Small intestine (tissue), 7 donors: ENCODE data around the gene PLXNA4. TPM values are rescaled to one million over a fixed set of nuclear protein-coding genes. Genes with fewer than 3 reads are reported as not detected.

Experiments
- DNase-seq, 2 donors: peaks; one replicate each; pipeline versions ENCODE4 v3.0.0 to v3.0.0-alpha.2; 2013
- FAIRE-seq: peaks from 2 replicates; lab custom pipeline; 2012; peaks lifted over from hg19 to GRCh38; lab: Jason Lieb, UNC
- H3K27ac ChIP-seq, 3 donors: one replicate each; pipeline ENCODE4 v1.5.1; 2013; ENCODE audit warnings: low read length in 2 of 3, mild to moderate bottlenecking in 2 of 3, control low read depth in 1 of 3, inconsistent platforms in 1 of 3, low read depth in 1 of 3, moderate library complexity in 1 of 3
- H3K27me3 ChIP-seq, 3 donors: one replicate each; pipeline ENCODE4 v1.6.1; 2013; ENCODE audit warnings: low read length in 3 of 3, inconsistent platforms in 1 of 3; ENCODE audit not compliant: control insufficient read depth in 3 of 3, insufficient read depth in 3 of 3
- H3K36me3 ChIP-seq, 3 donors: one replicate each; pipeline ENCODE4 v1.6.1; 2013; ENCODE audit warnings: low read length in 3 of 3, inconsistent platforms in 1 of 3, low read depth in 1 of 3, mild to moderate bottlenecking in 1 of 3, moderate library complexity in 1 of 3; ENCODE audit not compliant: control insufficient read depth in 3 of 3, insufficient read depth in 2 of 3
- H3K4me1 ChIP-seq, 3 donors: one replicate each; pipeline ENCODE4 v1.6.1; 2013; ENCODE audit warnings: low read length in 2 of 3, inconsistent platforms in 1 of 3, low read depth in 1 of 3, mild to moderate bottlenecking in 1 of 3, moderate library complexity in 1 of 3; ENCODE audit not compliant: control insufficient read depth in 3 of 3, insufficient read depth in 2 of 3
- H3K4me3 ChIP-seq, 3 donors: one replicate each; pipeline ENCODE4 v1.5.1; 2013; ENCODE audit warnings: low read length in 3 of 3, control low read depth in 1 of 3, inconsistent platforms in 1 of 3, low read depth in 1 of 3, mild to moderate bottlenecking in 1 of 3, moderate library complexity in 1 of 3
- H3K9me3 ChIP-seq, 2 donors: one replicate each; pipeline ENCODE4 v1.6.1; 2013; ENCODE audit warnings: low read depth in 1 of 2, low read length in 1 of 2; ENCODE audit not compliant: control insufficient read depth in 2 of 2, insufficient read depth in 1 of 2
- WGBS, 3 donors: extraction: QIAGEN DNeasy Blood & Tissue Kit; methylation state at CpG; one replicate each; pipeline ENCODE4 v1.1.7; 2013; 5-methylcytosine and 5-hydroxymethylcytosine counted together
- polyA plus RNA-seq, 4 donors: library from polyadenylated mRNA; stranded (reverse) in 3 of 4; unstranded in 1 of 4; fragments of 200-250 nt in 3 of 4; fragments of 120-200 nt in 1 of 4; gene quantifications; one replicate each; pipeline versions ENCODE4 v1.2.1 to v1.2.3, GENCODE V29; 2013
- donor health status: healthy with polysubstance abuse.
- donor health status: control.
- donor health status: control.
- donor health status: Bipolar disorder and iron deficiency.
- donor health status: healthy.

The PLXNA4 gene
- polyA plus RNA-seq, 4 donors: under 0.01 to 3.9 (median 1.2) TPM; not detected in 1

DNA sequence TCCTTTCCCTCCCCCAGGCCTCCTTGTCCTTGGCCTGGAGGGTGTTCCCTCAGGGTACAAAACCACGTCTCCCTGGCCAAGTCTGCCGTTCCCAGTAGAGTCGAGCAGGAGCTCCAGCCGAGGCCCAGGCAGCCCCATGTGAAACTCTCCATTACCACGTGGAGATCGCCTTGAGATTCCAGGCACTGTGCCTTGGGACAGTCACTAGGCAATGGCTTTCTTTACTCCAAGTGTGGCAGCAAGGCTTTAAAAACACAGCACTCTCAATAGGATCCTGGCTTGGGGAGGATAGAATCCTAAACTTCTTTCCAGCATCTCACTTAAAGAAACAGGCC, 57.5 kb downstream of the PLXNA4 start:
- Histone ChIP-seq H3K9me3 (no peaks in the 10 kb centered on the region), H3K27me3 (peaks cover 0 to under 1% (median 0%) of the 10 kb centered on the region in 3 donors), H3K4me3 (no peak overlapping the region), H3K27ac (no peak overlapping the region), H3K36me3 (no peaks in the 10 kb centered on the region), H3K4me1 (no peaks in the 10 kb centered on the region)
- 64 to 75% (median 68%) methylated on average over 6 of the region's 6 CpGs for WGBS, 3 donors
- DNase-seq (no peak), FAIRE-seq (no peak)

DNA sequence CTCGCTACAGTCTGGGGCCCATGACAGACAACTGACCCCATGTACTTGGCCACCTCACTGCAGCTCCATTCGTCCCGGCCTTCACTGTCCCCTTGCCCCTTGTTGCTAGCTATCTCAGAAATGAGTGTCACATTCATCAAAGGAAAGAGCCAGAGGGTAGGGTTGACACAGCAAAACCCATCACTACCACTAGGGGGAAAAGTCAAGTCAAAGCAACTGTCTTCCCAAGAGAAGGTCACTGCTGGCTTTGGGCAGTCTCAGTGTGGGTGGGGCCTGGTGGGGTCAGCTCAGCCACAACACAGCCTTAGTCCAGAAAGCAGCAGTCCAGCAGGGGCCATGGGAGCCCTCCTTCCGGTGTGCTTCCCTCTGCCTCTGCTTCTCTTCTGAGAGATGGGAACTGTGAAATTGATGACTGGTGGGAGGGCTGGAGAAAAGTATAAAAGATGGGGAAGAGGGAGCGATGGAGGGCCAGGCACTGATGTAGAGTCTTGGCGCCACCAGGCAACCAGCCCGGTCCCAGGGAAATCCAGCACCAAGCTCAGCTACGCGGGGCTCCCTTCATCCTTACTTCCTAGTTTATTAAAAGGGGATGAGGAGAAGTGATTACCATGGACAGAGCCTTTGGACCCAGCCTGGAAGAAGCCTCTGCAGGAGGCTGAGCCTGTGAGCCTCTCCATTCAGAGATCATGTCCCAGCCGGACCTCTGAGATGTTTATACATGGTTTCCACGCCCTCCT, 58.0 kb downstream of the PLXNA4 start:
- no peaks in the 10 kb centered on the region for H3K27me3 ChIP-seq
- H3K9me3 ChIP-seq: no peaks in the 10 kb centered on the region
- H3K4me3 ChIP-seq: no peak overlapping the region
- no peaks in the 10 kb centered on the region for H3K36me3 ChIP-seq
- no peaks in the 10 kb centered on the region for H3K4me1 ChIP-seq
- H3K27ac ChIP-seq: no peak overlapping the region
- DNase-seq (peak; percentile 19 to 22), FAIRE-seq (no peak)
- WGBS, 3 donors: 81 to 85% (median 85%) methylated on average over 11 of the region's 11 CpGs

DNA sequence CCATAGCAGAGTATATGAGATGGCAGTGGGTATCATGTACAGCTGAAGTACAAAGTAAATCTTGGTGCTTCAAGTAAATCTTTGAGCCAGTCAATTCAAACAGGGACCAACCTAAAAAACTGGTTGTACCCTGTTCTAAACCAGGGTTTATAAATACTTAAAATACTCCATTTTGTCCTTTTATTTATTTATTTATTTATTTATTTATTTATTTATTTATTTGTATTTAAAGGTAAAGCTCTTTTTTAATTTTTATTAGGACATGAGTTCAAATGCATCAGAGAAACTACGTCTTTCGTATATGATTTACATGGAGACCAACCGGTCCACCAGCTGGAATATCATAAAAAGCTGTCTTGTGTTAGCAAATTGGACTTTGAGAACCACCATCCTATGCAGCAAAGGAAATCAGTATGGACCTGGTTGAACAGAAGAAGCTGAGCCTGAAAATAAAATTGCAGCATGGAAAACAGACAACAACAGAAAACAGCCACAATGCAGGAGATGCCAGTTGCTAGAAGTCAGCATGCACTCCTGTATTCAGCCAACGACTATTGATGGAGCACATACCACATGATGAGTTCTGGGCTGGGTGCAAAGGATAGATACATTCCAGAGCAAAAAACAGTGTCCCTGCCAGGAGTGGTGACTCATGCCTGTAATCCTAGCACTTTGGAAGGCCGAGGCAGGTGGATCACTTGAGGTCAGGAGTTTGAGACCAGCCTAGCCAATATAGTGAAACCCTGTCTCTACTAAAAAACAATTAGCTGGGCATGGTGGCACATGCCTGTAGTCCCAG, 60.0 kb downstream of the PLXNA4 start:
- WGBS, 3 donors: 61 to 75% (median 66%) methylated on average over 5 of the region's 5 CpGs
- FAIRE-seq: no peak
- DNase-seq: peak in 1 of 2 donors; percentile 10

DNA sequence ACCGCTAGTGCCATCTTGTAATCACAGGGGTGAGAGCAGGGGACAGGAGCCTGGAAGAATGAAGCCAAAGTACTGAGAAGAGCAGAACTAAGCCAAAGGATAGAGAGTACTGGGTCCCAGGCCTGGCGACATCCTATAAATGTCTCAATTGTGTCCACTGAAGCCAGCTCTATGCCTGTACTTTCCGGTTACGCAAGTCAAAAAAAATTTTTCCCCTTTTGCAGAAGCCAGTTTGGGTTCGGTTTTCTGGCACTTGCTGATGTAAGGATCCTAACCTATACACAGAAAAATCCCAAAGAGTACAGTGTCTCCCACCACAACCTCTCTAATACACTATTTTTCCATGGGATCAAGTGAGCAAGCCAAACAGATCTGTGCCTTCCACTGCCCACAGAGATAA, 61.1 kb downstream of the PLXNA4 start:
- no peak overlapping the region for H3K27ac ChIP-seq
- DNase-seq (no peak), FAIRE-seq (no peak)
- no peak overlapping the region for H3K4me3 ChIP-seq
- no peaks in the 10 kb centered on the region for H3K36me3 ChIP-seq
- H3K27me3 ChIP-seq: no peaks in the 10 kb centered on the region
- H3K4me1 ChIP-seq: no peaks in the 10 kb centered on the region
- no peaks in the 10 kb centered on the region for H3K9me3 ChIP-seq
- WGBS, 3 donors: 93 to 94% (median 93%) methylated on average over 5 of the region's 5 CpGs

More for the DNA sequence above, 60.0 kb downstream of the PLXNA4 start:
- Histone ChIP-seq H3K36me3 (no peaks in the 10 kb centered on the region), H3K27me3 (no peaks in the 10 kb centered on the region), H3K9me3 (no peaks in the 10 kb centered on the region), H3K27ac (no peak overlapping the region), H3K4me3 (no peak overlapping the region), H3K4me1 (no peaks in the 10 kb centered on the region)

DNA sequence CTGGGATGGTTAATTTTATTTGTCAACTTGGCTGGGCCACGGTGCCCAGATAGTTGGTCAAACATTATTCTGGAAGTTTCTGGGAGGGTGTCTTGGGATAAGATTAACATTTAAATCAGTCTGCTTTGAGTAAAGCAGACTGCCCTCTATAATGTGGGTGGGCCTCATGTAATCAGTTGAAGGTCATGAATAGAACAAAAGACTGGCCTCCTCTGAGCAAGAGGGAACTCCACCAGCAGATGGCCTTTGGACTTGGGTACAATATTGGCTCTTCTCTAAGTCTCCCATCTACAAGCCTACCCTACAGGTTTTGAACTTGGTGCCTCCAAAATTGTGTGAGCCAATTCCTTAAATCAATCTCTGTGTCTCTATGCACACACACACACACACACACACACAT, 61.8 kb downstream of the PLXNA4 start:
- DNase-seq (no peak), FAIRE-seq (no peak)
- WGBS, 3 donors: 73 to 86% (median 76%) methylated on average over 1 of the region's 1 CpG
- Histone ChIP-seq H3K27ac (no peak overlapping the region), H3K9me3 (no peaks in the 10 kb centered on the region), H3K27me3 (no peaks in the 10 kb centered on the region), H3K36me3 (no peaks in the 10 kb centered on the region), H3K4me3 (no peak overlapping the region), H3K4me1 (no peaks in the 10 kb centered on the region)

DNA sequence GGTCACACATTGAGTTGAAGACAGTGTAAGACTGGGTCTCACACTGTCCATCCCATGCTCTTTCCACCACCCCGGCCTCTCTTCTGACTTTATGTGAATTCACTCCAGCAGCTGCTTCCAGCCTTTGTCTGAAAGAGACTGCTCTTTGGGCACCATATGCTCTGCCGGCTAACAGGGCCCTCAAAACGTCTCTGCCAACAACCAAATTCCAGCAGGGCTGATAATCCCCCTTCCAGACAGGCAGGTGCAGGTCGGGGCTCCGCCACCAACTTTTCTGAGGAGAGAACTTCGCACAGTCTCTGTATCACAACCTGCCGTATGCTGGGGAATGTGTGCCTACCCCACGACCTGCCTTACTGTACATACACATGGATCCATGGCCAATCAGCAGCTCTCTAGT, 64.3 kb downstream of the PLXNA4 start:
- Histone ChIP-seq H3K4me1 (no peaks in the 10 kb centered on the region), H3K9me3 (no peaks in the 10 kb centered on the region), H3K36me3 (no peaks in the 10 kb centered on the region), H3K27ac (no peak overlapping the region), H3K4me3 (no peak overlapping the region), H3K27me3 (peaks cover 0 to 5% (median 0%) of the 10 kb centered on the region in 3 donors)
- WGBS, 3 donors: 82 to 84% (median 84%) methylated on average over 8 of the region's 8 CpGs
- DNase-seq (no peak), FAIRE-seq (no peak)

DNA sequence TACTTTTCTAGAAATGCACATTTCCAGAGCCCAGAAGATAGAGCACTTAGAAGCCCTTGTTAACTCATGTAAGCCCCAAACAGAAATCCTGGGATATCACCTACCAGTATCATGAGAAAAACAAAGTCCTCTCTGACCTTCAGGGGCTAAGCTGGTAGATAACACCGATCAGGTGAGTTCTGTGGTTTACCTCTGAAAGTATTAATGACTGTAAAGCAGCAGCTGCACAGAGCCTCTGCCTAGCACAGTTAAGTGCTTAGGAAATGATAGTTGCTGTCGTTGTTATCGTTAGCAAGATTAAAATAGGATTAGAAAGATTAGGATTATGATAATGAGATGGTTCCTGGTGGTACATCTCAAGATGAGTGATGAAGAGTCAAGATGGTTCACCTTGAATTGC, 64.9 kb downstream of the PLXNA4 start:
- Histone ChIP-seq H3K36me3 (no peaks in the 10 kb centered on the region), H3K27ac (no peak overlapping the region), H3K4me3 (no peak overlapping the region), H3K9me3 (no peaks in the 10 kb centered on the region), H3K4me1 (no peaks in the 10 kb centered on the region), H3K27me3 (peaks cover 0 to 5% (median 0%) of the 10 kb centered on the region in 3 donors)
- WGBS, 3 donors: 50 to 63% (median 51%) methylated on average over 3 of the region's 3 CpGs
- FAIRE-seq (no peak), DNase-seq (no peak)

DNA sequence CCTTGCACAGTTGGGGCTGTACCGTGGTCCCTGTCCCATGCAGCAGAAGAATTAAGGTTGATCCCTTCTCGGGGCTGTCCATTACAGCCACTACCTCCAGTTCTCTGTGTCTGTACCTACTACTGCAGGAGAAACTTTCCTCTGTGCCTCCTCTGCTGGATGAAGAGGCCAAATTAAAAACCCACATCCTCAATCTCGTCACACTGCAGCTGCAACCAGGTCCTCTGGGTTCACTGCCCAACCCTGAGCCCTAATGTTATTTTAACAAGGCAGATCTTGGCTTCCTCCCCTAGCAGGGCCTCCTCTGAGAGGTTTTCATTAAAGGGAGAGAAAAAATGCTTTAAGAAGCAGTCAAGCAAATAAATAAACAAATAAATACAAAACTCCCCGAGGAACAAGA, 66.6 kb downstream of the PLXNA4 start:
- DNase-seq: no peak
- no peaks in the 10 kb centered on the region for H3K9me3 ChIP-seq
- FAIRE-seq: no peak
- no peak overlapping the region for H3K27ac ChIP-seq
- H3K27me3 ChIP-seq: peaks cover 0 to 5% (median 0%) of the 10 kb centered on the region in 3 donors
- H3K4me1 ChIP-seq: no peaks in the 10 kb centered on the region
- H3K4me3 ChIP-seq: no peak overlapping the region
- no peaks in the 10 kb centered on the region for H3K36me3 ChIP-seq
- 63 to 66% (median 66%) methylated on average over 4 of the region's 4 CpGs for WGBS, 3 donors
